Epidermal melanocyte (primary cell): ENCODE measurements around the gene AP3D1.
"Not testable (repeated sequence)": the region's sequence is repeated elsewhere in the genome, so short reads cannot be mapped to it uniquely, and the experiment has no call there.

Source experiments
- DNase-seq: peaks from one replicate; pipeline ENCODE4 v3.0.0; 2011; ENCODE audit warnings: low spot score; ENCODE audit not compliant: insufficient read length

AP3D1 gene

DNA sequence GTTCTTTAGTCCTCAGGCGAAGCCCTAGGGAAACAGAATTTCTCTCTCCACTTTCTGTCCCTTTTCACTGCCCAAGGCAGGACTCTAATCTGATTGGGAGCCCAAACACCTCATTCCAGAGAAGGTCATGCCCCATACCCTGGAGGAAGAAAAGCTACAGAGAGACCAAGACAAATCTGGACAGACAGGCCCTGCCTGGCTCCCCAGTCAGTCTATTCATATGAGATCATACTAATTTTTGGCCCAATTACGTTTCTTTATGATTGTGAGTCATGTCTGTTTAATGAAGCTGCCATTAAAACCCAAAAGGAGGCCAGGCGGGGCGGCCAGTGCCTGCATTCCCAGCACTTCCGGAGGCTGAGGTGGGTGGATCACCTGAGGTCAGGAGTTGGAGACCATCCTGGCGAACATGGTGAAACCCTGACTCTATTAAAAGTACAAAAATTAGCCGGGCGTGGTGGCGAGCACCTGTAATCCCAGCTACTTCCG, 3.3 kb upstream of the AP3D1 start:
- DNase-seq, result no peak

DNA sequence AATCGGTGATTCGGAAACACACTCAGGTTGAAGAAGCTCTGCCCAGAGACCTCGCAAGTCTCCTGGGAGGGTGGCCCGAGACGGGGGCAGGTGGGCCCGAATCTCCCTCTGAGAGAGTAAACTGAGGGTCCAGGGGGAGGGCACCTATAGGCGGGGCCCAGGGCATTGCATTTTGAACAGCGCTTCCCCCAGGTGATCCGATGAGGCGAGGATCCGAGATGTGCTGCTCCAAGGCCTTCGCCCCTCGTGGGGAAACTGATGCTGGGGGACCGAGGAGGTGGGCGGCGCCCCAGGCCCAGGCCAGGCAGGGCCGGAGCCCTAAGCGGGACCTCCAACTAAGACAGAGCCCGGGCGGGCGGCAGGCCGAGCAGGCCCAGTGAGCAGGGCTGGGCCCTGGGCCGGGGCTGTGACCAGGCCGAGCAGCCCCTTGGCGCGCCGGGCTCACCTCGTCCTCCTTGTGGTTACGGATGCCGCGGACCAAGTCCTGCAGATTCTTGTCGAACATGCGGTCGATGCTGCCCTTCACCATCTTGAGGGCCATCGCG, 500 bp downstream of the AP3D1 start:
- no peak for DNase-seq

GRCh38 chr19:2149980-2150793, 1.2 kb downstream of the AP3D1 start:
- no peak for DNase-seq

GRCh38 chr19:2148482-2149135, 2.8 kb downstream of the AP3D1 start:
- no peak for DNase-seq

DNA sequence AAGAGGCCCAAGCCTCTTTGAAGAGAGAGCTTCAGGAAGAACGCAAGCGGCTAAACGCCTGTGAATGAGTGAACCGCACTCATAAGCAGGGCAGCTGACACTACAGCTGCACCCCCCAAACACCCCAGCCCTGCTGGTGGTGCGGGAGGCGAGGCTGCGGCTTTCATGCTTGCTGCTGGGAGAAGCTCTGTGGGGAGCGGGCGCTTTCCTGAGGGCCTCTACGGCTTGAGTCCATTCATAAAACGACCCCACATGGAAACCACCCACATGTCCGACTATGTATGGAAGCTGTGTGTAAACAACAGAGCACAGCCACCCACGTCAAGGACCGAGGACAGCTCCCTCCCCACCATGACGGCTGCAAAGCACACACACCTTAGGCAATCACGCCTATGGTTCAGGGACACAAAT, 5.5 kb downstream of the AP3D1 start:
- no peak for DNase-seq

- no peak for DNase-seq
These were observed 7.2 kb downstream of the AP3D1 start for GRCh38 chr19:2144190-2144589.

DNA sequence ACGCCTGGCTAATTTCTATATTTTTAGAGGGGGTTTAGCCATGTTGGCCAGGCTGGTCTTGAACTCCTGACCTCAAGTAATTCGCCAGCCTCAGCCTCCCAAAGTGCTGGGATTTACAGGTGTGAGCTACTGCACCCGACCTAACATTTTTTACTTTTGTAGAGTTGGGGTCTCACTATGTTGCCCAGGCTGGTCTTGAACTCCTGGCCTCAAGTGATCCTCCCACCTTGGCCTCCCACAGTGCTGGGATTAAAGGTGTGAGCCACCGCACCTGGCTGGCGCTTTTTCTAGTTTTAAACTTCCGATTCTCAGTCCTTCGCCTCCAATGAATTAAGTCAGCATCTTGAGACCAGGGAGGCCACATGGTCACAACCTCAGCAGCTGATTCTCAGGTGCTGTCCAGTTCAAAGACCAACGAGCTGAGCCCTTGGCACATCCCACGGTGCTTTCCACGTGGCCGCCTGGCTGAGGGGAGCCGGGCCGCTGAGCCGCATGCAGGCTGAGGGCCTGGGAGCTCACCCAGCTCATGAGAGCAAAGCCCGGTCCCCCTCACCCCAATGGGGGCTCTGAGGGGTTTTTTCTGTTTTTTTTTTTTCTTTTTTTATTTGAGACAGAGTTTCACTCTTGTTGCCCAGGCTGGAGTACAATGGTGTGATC, 9.1 kb downstream of the AP3D1 start:
- no peak for DNase-seq

DNA sequence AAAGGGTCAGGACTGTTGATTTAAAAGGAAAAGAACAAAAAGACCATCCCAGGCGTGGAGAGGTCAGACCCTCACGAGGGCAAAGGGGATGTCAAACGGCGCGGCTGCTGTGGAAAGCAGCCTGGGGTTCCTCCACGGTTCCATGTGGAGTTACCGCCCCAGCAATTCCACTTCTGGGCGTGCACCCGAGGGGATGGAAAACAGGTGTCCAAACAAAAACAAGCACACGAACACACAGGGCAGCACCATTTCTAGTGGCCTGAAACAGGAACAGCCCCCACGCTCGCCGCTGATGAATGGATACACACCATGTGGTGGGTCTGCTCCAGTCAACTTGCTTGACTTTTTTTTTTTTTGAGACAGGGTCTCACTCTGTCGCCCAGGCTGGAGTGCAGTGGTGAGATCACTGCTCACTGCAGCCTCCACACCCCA, 11.2 kb downstream of the AP3D1 start:
- DNase-seq, result no peak

- DNase-seq, result no peak
These were observed 11.8 kb downstream of the AP3D1 start for GRCh38 chr19:2139385-2140137.

GRCh38 chr19:2138061-2138728, 13.2 kb downstream of the AP3D1 start:
- DNase-seq, result no peak

- DNase-seq, result no peak
These were observed 14.6 kb downstream of the AP3D1 start for GRCh38 chr19:2136796-2137195.

- no peak for DNase-seq
These were observed 15.6 kb downstream of the AP3D1 start for GRCh38 chr19:2135474-2136402.

- no peak for DNase-seq
These were observed 18.5 kb downstream of the AP3D1 start for GRCh38 chr19:2132731-2133490.

DNA sequence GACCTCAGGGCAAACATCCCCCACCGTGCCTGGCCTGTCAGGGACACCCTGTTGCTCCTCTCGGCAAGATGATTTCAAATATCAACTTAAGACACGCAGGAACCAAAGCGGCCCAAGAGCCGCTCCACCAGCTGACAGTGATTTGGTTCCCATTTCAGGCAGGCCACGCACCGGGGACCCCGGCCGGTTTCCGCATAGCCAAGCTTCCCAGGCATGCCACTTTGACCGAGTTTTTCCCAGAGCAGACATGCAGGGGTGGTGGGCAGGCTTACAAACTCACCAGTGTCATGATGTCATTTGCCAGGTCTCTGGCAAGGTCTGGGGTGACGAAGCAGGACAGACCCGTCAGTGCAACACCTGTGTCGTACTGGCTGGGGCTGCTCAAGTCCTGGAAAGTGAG, 19.2 kb downstream of the AP3D1 start:
- no peak for DNase-seq

DNA sequence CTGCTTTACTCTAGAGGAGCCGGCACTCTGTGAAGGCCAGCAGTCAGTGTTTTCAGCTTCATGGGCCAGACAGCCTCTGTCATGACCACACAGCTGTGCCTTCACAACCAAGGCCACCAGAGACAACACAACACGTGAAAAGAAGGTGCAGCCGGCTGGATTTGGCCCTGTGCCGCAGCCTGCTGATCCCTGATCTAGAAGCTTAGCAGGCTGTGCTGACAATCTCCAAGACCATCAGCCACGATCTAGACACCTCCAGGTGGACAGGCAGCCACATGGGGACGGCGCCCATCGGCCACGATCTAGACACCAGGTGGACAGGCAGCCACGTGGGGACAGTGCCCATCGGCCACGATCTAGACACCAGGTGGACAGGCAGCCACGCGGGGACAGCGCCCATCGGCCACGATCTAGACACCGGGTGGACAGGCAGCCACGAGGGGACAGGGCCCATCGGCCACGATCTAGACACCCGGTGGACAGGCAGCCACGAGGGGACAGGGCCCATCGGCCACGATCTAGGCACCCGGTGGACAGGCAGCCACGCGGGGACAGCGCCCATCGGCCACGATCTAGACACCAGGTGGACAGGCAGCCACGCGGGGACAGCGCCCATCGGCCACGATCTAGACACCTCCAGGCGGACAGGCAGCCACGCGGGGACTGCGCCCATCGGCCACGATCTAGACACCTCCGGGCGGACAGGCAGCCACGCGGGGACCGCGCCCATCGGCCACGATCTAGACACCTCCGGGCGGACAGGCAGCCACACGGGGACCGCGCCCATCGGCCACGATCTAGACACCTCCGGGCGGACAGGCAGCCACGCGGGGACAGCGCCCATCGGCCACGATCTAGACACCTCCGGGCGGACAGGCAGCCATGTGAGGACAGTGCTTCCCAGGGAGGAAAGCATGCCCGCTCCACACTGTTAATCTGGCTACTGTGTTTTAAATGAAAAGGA, 20.1 kb downstream of the AP3D1 start:
- not testable (repeated sequence) for DNase-seq

DNA sequence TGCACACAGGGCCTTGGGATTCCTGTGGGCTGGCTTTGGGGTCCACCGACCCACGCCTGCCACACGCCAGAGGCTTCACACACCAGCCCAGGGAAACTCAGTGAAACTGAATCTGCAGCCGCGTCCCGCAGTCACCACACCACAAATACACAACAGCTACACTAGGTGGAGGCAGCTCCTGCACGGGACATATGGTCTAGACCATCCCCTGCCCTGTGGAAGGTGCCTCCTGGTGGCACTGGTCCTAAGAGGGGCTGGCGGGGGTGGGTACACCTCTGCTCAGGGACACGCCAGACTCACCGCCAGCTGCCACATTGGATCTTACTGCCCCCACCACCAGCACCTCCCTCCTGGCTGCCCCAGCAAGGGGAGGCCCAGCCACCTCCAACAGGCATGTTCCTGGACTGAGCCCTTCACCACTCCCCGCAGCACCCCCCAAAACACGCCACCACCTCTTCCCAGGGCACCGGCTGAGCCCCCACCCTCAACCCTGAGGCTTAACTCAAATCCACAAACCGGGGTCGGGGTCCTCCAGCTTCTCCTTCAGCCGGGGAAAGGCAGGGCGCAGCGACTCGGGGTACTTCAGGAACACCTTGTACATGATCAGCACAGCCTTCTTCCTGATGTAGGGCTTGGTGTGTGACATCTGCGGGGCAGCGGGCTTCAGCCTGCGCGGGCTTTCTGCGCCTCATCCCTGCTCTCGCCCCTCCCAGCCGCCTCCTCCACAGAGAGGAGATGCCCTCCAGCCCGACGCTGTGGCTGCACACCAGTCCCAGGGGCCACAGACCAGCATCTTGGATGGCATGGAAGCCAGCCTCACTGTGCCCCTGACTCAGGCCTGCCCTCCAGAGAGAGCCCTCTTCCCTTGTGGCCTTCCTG, 21.2 kb downstream of the AP3D1 start:
- no peak for DNase-seq

DNA sequence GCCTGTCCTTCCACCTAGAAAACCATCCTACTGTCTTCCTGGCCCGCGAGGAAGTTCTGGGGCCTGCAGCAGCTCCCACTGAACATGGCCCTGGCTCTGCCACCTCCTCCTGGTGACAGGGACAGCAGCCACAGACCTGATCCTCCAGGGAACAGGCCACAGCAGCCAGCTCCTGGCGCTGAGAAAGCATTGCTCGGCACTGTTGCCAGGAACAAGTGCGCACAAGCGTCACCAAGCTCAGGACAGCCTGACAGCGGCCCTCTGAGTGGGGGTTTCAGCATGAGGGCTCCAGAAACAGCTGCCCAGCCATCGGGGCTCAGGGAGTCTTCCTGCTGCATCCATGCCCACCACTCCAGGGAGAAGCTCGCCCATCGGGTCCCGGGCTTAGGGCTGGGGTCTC, 21.9 kb downstream of the AP3D1 start:
- DNase-seq, result no peak
